Stimulated activated CD8-positive, alpha-beta memory T cell treated with anti-CD3 and anti-CD28 coated beads, Interleukin-7, amount 100 ng/mL, for 1 hour (primary cell): ENCODE data around the gene RAD18.

Experiments
- DNase-seq, 2 donors: peaks; one replicate each; pipeline ENCODE4 v3.0.0-alpha.2; 2020; ENCODE audit warnings: low read depth in 2 of 2

RAD18 gene

GRCh38 chr3:8864402-8865350, 98.6 kb downstream of the RAD18 start:
- no peak for DNase-seq

- DNase-seq, result no peak
Observed at GRCh38 chr3:8863891-8864290, 99.4 kb downstream of the RAD18 start.

- no peak for DNase-seq
Observed at GRCh38 chr3:8857720-8858367, 105.4 kb downstream of the RAD18 start.

- no peak for DNase-seq
Observed at GRCh38 chr3:8856721-8857120, 106.6 kb downstream of the RAD18 start.

GRCh38 chr3:8856071-8856470, 107.2 kb downstream of the RAD18 start:
- DNase-seq, result no peak

GRCh38 chr3:8854656-8855055, 108.6 kb downstream of the RAD18 start:
- no peak for DNase-seq

- no peak for DNase-seq
Observed at GRCh38 chr3:8853081-8853480, 110.2 kb downstream of the RAD18 start.

- DNase-seq, result no peak
Observed at GRCh38 chr3:8852511-8852910, 110.8 kb downstream of the RAD18 start.

- DNase-seq, result no peak
Observed at GRCh38 chr3:8851703-8852102, 111.6 kb downstream of the RAD18 start.

- DNase-seq, result no peak
Observed at GRCh38 chr3:8848696-8849131, 114.6 kb downstream of the RAD18 start.

- DNase-seq, result no peak
Observed at GRCh38 chr3:8847317-8847716, 116.0 kb downstream of the RAD18 start.

GRCh38 chr3:8846176-8846575, 117.1 kb downstream of the RAD18 start:
- DNase-seq, result no peak

- DNase-seq, result no peak
Observed at GRCh38 chr3:8845641-8846040, 117.6 kb downstream of the RAD18 start.

- no peak for DNase-seq
Observed at GRCh38 chr3:8843347-8843746, 119.9 kb downstream of the RAD18 start.

GRCh38 chr3:8842293-8842692, 121.0 kb downstream of the RAD18 start:
- no peak for DNase-seq

GRCh38 chr3:8841472-8841871, 121.8 kb downstream of the RAD18 start:
- no peak for DNase-seq

GRCh38 chr3:8840556-8840955, 122.7 kb downstream of the RAD18 start:
- DNase-seq, result no peak

- DNase-seq, result no peak
Observed at GRCh38 chr3:8839607-8840325, 123.5 kb downstream of the RAD18 start.

- DNase-seq, result no peak
Observed at GRCh38 chr3:8838765-8839423, 124.4 kb downstream of the RAD18 start.

GRCh38 chr3:8838234-8838633, 125.0 kb downstream of the RAD18 start:
- no peak for DNase-seq

- no peak for DNase-seq
Observed at GRCh38 chr3:8837162-8837561, 126.1 kb downstream of the RAD18 start.

GRCh38 chr3:8836096-8836495, 127.2 kb downstream of the RAD18 start:
- no peak for DNase-seq
